ENCODE results near the gene PRKCA.

- no peak for TF ChIP-seq CTCF (IDR thresholded peaks at IDR 0.05; ENCODE audit: low read depth, low read length)
- TF ChIP-seq MYC (IDR thresholded peaks at IDR 0.05; ENCODE audit: low read depth, low read length) = no peak
- no peak for TF ChIP-seq POLR2A (IDR thresholded peaks at IDR 0.05; ENCODE audit: extremely low read depth, insufficient read length)
Observed at GRCh38 chr17:66775881-66776400, 473.5 kb downstream of the PRKCA start.

Data from NB4 (cell line).